GM12891 (cell line): ENCODE measurements around the gene SPRYD7.
"Not testable (repeated sequence)": the region's sequence is repeated elsewhere in the genome, so short reads cannot be mapped to it uniquely, and the experiment has no call there.

Source experiments
- DNase-seq: peaks from one replicate; pipeline ENCODE4 v3.0.0; 2011; ENCODE audit warnings: low spot score; ENCODE audit not compliant: insufficient read length
- FAIRE-seq: peaks from 2 replicates; lab custom pipeline; 2011; peaks lifted over from hg19 to GRCh38; lab: Jason Lieb, UNC
- PAX5 ChIP-seq: IDR thresholded peaks from 2 replicates; pipeline ENCODE4 v1.6.1; 2011; ENCODE audit warnings: low read length, moderate library complexity, mild to moderate bottlenecking; ENCODE audit not compliant: insufficient read depth, severe bottlenecking
- POLR2A ChIP-seq: IDR thresholded peaks from 2 replicates; pipeline ENCODE4 v1.6.1; 2011; ENCODE audit warnings: low read depth, low read length, control low read depth
- POLR2AphosphoS5 ChIP-seq: IDR thresholded peaks from 2 replicates; pipeline ENCODE4 v1.6.1; 2011; ENCODE audit warnings: low read depth, low read length, control low read depth
- POU2F2 ChIP-seq: IDR thresholded peaks from 2 replicates; pipeline ENCODE4 v1.6.1; 2011; ENCODE audit warnings: low read depth, mild to moderate bottlenecking, control low read depth, low read length, moderate library complexity
- SPI1 ChIP-seq: IDR thresholded peaks from 2 replicates; pipeline ENCODE4 v1.6.1; 2011; ENCODE audit warnings: low read depth, low read length, control low read depth
- TAF1 ChIP-seq: IDR thresholded peaks from 2 replicates; pipeline ENCODE4 v1.6.1; 2011; ENCODE audit warnings: low read depth, low read length, control low read depth

Gene SPRYD7

DNA sequence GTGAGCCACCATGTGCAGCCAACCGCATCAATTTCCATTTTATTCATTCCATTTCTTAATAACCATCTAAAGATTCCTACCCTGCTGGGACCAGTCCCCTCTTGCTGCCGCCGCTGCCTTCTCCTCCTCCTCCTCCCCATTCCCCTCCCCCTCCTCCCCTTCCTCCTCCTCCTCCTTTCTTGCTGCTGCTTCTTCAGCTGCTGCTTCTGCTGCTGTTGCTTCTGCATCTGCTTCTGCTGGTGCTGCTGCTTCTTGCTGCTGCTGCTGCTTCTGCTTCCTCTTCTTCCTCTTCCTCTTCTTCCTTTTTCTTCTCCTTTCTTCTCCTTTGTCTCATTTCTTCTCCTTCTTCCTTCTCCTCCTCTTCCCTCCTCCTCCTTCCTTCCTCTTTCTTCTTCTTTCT lies 20.0 kb upstream of the SPRYD7 start:
- DNase-seq, result no peak
- FAIRE-seq, result no peak
- no peak for TF ChIP-seq PAX5
- TF ChIP-seq POLR2A, result no peak
- TF ChIP-seq POU2F2, result no peak
- no peak for TF ChIP-seq TAF1
- TF ChIP-seq SPI1, result no peak
- TF ChIP-seq POLR2AphosphoS5, result no peak

DNA sequence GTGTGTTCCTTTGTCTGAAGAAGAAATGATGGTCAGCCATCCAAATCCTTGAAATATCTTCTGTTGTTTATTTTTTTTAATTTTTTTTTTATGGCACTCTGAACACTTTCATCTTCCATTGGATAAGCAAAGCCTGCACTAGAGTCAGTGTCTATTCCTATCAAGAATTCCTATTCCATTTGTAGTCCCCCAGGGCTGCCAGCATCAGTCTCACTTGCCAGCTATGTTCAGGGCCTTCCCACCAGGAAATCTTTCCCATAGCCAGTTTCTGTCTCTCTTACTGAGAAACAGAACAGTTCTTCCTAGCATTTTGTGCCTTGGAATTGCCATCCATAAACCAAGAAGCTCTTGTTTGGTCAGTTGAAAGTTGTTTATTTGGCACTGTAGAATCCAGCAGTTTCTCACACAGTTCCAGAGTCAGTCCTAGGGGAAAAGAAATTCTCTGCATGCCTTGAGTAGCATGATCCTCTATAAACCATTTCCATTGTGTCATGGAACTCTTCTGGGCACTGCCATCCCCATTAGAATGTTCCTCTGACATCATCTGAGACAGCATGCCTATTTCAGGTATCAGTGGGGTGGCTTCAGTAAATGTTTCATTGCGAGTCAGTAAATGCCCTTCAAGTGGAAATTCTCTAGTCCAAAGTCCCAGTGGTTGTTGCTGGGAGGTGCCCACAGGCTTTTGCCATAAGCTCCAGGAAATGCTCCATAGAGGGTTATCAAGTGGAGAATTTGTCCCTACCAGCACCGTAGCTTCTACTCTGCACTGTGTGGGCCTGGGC lies 18.7 kb upstream of the SPRYD7 start:
- FAIRE-seq, result no peak
- no peak for DNase-seq
- no peak for TF ChIP-seq POU2F2
- no peak for TF ChIP-seq SPI1
- TF ChIP-seq PAX5, result no peak
- TF ChIP-seq TAF1, result no peak
- no peak for TF ChIP-seq POLR2AphosphoS5
- no peak for TF ChIP-seq POLR2A

DNA sequence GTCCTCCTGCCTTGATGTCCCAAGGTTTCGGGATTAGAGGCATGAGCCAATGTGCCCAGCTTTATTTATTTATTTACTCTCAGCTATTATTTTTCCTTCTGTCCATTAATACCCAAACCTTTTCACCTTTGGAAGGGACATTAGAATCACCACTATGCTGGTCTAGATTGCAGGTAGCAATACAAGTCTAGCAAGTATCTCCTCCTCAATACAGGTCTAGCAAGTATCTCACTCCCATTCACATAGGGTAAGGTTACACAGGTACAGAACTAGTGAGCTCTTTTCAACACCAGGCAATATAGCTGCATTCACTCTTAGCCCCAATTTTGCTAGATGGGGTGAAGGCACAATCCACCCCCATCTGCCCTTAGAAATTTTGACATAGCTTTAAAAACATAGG lies 17.4 kb upstream of the SPRYD7 start:
- DNase-seq, result no peak
- FAIRE-seq, result no peak
- TF ChIP-seq PAX5 (no peak), SPI1 (no peak), POLR2A (no peak), POLR2AphosphoS5 (no peak), TAF1 (no peak), POU2F2 (no peak)

DNA sequence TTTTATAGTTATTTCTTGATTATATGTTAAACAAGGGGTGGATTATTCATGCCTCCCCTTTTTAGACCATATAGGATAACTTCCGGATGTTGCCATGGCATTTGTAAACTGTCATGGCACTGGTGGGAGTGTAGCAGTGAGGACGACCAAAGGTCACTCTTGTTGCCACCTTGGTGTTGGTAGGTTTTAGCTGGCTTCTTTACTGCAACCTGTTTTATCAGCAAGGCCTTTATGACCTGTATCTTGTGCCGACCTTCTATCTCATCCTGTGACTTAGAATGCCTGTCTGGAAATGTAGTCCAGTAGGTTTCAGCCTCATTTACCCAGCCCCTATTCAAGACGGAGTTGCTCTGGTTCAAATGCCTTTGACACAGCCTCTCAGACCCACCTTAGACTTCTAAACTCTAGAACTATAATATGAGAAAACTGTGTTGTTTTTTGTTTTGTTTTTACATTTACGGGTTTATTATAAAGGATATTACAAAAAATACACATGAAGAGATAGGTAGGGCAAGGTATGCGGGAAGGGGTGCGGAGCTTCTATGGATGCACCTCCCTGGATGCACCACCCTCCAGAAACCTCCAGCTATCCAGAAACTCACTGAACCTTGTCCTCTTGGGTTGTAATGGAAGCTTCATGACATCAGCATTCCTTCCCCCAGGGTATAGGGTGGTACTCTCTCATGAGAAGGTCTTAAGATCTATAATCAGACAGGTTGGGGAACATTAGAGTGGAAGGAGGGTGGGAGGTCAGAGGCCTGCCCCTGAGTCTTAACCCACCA lies 15.8 kb upstream of the SPRYD7 start:
- no peak for DNase-seq
- TF ChIP-seq SPI1, result no peak
- FAIRE-seq, result no peak

DNA sequence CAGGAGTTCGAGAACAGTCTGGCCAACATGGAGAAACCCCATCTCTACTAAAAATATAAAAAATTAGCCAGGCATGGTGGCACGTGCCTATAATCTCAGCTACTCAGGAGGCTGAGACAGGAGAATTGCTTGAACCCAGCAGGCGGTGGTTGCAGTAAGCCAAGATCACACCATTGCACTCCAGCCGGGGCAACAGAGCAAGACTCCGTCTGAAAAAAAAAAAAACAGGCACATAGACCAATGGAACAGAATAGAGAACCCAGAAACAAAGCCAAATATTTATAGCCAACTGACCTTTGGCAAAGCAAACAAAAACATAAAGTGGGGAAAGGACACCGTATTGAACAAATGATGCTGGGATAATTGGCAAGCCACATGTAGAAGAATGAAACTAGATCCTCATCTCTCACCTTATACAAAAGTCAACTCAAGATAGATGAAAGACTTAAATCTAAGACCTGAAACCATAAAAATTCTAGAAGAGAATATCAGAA lies 12.7 kb upstream of the SPRYD7 start:
- not testable (repeated sequence) for FAIRE-seq, DNase-seq

DNA sequence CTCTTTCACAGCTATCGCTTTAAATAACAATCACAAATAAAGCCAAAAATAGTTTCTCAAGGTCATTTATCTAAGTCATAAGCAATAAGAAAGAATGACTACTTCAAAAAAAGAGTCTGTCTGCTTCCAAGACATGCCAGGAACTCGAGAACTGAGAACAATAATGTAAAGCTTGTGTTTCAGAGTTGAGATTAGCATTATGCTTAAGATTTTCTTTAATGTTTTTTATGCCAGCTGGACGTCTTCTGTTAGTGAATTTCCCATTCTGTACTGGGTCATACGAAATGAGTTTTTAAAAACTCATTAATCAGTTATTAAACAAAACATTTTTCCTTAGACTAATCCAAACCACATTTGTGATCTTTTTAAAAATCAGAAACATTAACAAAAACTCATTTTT lies 3.2 kb upstream of the SPRYD7 start:
- TF ChIP-seq POLR2A (no peak), POU2F2 (no peak), SPI1 (no peak), POLR2AphosphoS5 (no peak), TAF1 (no peak), PAX5 (no peak)
- DNase-seq (no peak), FAIRE-seq (no peak)

DNA sequence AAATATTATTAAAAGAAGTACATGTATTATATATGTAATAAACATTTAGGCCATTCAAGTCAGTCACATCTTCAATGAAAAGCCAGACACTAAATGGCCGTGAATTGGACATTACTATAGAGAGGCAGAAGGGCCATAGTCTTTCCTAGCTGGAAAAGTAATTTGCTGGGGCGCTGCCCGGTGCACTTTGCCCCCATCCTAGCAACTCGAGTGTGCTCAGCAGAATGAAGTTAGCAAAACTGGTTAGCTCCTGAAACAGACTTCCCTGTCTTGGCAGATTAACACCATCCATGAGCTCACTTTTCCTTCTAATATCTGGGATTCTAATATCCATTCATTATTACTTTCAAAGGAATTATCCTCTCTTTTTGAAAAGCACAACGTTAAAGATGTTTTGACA lies 2.8 kb upstream of the SPRYD7 start:
- no peak for FAIRE-seq
- no peak for TF ChIP-seq POLR2AphosphoS5
- TF ChIP-seq SPI1, result no peak
- no peak for TF ChIP-seq TAF1
- no peak for TF ChIP-seq PAX5
- TF ChIP-seq POU2F2, result no peak
- no peak for TF ChIP-seq POLR2A
- DNase-seq, result no peak

DNA sequence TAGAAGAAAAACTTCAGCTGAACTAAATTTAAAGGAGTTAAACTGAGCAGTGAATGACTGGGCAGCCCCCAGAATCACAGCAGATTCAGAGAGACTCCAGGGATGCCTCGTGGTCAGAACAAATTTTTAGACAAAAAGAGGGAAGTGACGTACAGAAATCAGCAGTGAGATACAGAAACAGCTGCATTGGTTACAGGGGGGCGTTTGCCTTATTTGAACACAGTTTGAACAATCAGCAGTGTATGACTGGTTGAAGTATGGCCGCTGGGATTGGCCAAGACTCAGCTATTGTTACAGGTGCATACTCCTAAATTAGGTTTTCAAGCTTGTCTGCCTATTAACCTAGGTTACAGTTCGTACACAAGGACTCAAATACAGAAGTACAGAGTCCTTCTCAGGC lies 2.2 kb upstream of the SPRYD7 start:
- FAIRE-seq, result no peak
- no peak for DNase-seq
- TF ChIP-seq SPI1 (peak; percentile 82), TAF1 (no peak), POLR2A (no peak)

DNA sequence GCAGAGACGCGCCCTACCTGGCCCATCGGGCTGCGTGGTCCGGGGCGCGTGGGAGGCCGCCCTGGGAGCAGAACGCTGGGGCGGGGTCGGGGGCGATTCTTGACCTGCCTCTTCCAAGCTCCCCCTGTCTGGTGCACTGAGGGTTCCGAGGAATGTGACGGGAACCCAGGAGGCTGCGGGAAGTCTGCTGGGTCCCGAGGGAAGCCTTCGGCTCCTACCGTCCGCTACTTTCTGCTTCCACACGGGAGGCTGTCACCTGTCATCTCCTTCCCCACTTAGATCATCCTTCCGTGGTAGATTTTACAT lies 781 bp upstream of the SPRYD7 start:
- FAIRE-seq (no peak), DNase-seq (no peak)
- TF ChIP-seq SPI1, result no peak
- no peak for TF ChIP-seq PAX5

DNA sequence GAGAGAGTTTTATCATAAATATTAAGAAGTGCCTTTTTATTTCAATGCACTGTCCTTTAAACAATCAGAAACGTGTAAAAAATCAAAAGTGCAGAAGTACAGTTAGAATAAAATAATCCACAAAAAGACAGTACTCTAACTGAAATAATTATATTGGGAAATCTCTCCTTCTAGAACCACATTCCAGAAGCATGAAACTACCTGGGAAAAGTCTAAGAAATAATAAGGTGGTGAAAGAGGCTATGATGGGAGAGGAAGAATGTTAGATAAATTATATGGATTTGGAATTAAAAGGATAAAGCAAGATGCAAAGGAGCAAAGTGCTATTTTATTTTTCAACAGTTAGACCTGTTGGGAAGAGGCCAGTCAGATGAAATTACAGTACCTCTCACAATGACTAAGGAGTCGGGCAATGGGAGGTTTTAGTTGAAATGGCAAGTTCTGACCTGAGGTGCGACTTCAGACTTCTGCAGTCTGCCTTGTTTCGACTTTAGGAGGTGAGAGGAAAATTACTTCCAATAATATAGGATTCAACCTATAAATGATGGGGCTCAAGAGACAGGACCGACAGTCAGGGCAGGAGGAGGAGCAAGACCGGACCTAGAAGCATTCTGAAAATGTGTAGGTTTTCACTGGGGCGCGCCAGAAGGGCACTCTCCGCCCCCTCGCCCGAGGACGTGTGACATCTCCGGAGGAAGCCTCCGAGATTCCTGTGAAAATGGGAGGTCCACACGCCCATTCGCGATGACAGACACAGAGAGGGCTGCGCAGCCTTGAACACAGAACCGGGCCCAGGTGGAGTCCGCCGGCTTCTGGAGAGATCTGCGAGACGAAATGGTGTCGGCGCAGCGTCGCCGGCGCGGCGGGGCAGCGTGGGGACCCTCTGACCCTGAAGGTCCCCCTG lies 717 bp downstream of the SPRYD7 start:
- FAIRE-seq, result peak; percentile 54
- no peak for DNase-seq
- TF ChIP-seq PAX5, result no peak
- no peak for TF ChIP-seq SPI1
- TF ChIP-seq TAF1, result no peak
- no peak for TF ChIP-seq POLR2AphosphoS5
- TF ChIP-seq POU2F2, result no peak
- no peak for TF ChIP-seq POLR2A
